RWPE2 (cell line): Measurements from ENCODE around the gene METTL25.

Experiments used
- ATAC-seq: fragments of 200-7000 bp; cut with Tn5 transposase; 3 replicates; pipeline ENCODE4 v1.9.1; 2021; ENCODE audit warnings: low read depth
- DNase-seq: peaks from one replicate; pipeline ENCODE4 v3.0.0-alpha.2; 2020; ENCODE audit warnings: low spot score
- H3K27ac ChIP-seq: fragments of 450-650 bp; 2 replicates; pipeline ENCODE4 v1.5.1; 2017; ENCODE audit warnings: mild to moderate bottlenecking; ENCODE audit not compliant: poor library complexity, severe bottlenecking
- H3K27me3 ChIP-seq: fragments of 250-450 bp; sonication (Bioruptor Pico); 2 replicates; pipeline ENCODE4 v1.5.1; 2021; ENCODE audit warnings: mild to moderate bottlenecking, moderate library complexity; ENCODE audit not compliant: insufficient read depth, poor library complexity, severe bottlenecking
- H3K36me3 ChIP-seq: fragments of 250-450 bp; sonication (Bioruptor Pico); 2 replicates; pipeline ENCODE4 v1.5.1; 2020; ENCODE audit warnings: low read depth, mild to moderate bottlenecking, moderate library complexity
- H3K4me1 ChIP-seq: fragments of 250-450 bp; sonication (Bioruptor Pico); 2 replicates; pipeline ENCODE4 v1.5.1; 2021; ENCODE audit warnings: mild to moderate bottlenecking, moderate library complexity; ENCODE audit not compliant: insufficient read depth, poor library complexity, severe bottlenecking
- H3K4me3 ChIP-seq: fragments of 250-450 bp; sonication (Bioruptor Pico); 2 replicates; pipeline ENCODE4 v1.5.1; 2021; ENCODE audit warnings: mild to moderate bottlenecking, moderate library complexity; ENCODE audit not compliant: severe bottlenecking
- H3K9me3 ChIP-seq: fragments of 250-450 bp; sonication (Bioruptor Pico); 2 replicates; pipeline ENCODE4 v1.5.1; 2021; ENCODE audit warnings: mild to moderate bottlenecking, moderate library complexity; ENCODE audit not compliant: severe bottlenecking
- TF ChIP-seq, protein P1 (sequence below): fragments of 450-650 bp; IDR thresholded peaks from one replicate; pipeline ENCODE4 v1.5.1; 2017; ENCODE audit warnings: mild to moderate bottlenecking, moderate library complexity; ENCODE audit not compliant: poor library complexity, severe bottlenecking

The METTL25 gene

DNA sequence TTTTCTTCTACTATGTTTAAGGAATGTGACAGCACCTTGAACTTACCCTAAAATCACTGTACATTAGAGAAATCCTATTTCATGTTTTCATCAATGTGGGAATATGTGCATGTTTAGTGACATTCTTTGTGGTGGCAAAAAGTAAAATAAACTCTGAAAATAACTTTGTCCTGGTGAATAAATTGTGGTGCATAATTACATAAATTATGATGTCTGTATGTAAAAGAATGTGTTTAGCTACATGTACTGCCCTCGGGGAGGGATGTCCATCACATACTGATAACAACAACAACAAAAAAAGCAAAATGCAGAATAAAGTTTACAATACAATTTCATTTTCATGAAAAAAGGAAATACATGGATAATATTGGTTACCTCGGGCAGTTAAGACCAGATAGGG, 157.3 kb downstream of the METTL25 start:
- ATAC-seq (no peak), DNase-seq (no peak)
- TF ChIP-seq, protein P1, sequence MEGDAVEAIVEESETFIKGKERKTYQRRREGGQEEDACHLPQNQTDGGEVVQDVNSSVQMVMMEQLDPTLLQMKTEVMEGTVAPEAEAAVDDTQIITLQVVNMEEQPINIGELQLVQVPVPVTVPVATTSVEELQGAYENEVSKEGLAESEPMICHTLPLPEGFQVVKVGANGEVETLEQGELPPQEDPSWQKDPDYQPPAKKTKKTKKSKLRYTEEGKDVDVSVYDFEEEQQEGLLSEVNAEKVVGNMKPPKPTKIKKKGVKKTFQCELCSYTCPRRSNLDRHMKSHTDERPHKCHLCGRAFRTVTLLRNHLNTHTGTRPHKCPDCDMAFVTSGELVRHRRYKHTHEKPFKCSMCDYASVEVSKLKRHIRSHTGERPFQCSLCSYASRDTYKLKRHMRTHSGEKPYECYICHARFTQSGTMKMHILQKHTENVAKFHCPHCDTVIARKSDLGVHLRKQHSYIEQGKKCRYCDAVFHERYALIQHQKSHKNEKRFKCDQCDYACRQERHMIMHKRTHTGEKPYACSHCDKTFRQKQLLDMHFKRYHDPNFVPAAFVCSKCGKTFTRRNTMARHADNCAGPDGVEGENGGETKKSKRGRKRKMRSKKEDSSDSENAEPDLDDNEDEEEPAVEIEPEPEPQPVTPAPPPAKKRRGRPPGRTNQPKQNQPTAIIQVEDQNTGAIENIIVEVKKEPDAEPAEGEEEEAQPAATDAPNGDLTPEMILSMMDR, result no peak
- no peaks in the 10 kb centered on the region for H3K9me3 ChIP-seq
- no peak overlapping the region for H3K27ac ChIP-seq
- H3K27me3 ChIP-seq, result no peaks in the 10 kb centered on the region
- no peaks in the 10 kb centered on the region for H3K4me1 ChIP-seq
- no peaks in the 10 kb centered on the region for H3K36me3 ChIP-seq
- H3K4me3 ChIP-seq, result no peak overlapping the region

DNA sequence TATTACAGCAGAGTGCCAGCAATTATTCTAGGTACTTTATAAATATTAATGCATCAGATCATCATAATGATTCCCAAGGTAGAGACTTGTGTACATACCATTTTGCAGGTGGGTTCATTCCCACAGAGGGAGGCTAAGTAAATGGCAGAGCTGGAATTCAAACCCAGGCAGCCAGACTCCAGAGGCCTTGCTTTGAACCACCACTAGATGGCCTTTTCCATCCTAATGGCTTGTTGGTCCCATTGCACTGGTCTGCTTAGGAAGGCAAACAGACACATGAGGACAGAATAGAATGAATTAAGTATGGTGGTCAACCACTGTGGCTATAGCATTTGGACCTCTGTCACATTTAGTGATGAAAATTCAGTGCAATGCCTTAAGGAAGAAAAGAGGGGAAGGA, 158.7 kb downstream of the METTL25 start:
- H3K27ac ChIP-seq, result no peak overlapping the region
- TF ChIP-seq, protein P1, result peak; percentile 41
- ATAC-seq, result peak; percentile 49; the same call in 2 of the 3 replicates
- no peak overlapping the region for H3K4me3 ChIP-seq
- no peaks in the 10 kb centered on the region for H3K36me3 ChIP-seq
- no peaks in the 10 kb centered on the region for H3K27me3 ChIP-seq
- DNase-seq, result no peak
- no peaks in the 10 kb centered on the region for H3K4me1 ChIP-seq
- no peaks in the 10 kb centered on the region for H3K9me3 ChIP-seq

DNA sequence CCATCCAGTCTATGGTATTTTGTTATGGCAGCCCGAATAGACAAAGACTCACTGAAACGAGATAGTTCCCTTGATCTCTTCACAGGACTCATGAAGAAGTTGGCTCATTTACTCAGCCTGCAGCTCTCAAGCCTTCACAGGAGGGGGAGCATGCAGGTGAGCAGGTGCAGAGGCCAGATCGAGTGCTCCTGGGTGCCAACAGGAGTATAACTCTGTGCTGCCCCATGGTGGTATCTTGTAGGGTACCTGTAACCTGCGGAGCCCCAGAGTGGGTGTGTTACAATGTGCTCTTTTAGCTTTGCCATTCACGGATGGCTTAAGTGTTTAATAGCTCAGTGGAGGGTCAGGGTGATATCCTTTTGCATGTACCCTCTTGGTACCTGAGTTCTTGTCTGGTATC, 159.5 kb downstream of the METTL25 start:
- ATAC-seq (0 out of 3 replicates have a peak, but pooled peaks have one; percentile 12), DNase-seq (no peak)
- Histone ChIP-seq H3K27ac (no peak overlapping the region), H3K4me1 (no peaks in the 10 kb centered on the region), H3K9me3 (no peaks in the 10 kb centered on the region), H3K36me3 (no peaks in the 10 kb centered on the region), H3K27me3 (no peaks in the 10 kb centered on the region), H3K4me3 (no peak overlapping the region)
- TF ChIP-seq, protein P1, result no peak

DNA sequence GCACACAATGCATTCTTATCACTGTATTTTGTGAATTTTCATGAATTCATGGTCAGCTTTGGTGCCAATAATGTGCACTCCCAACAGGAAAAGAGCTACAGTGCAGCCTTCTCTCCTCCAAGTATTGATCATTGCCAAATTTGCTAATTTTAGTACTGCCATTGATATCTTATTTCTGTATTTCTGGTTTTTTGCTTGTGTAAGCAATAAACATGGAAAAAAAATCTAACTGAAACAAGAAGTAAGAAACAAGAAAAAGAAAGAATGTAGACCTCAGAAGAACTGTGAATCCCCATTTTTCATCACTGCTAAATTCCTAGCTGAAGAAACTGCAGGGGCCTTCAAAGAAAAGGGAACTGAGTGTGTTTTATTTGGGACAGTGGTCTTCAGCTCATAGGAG, 161.2 kb downstream of the METTL25 start:
- Histone ChIP-seq H3K9me3 (no peaks in the 10 kb centered on the region), H3K4me3 (no peak overlapping the region), H3K4me1 (no peaks in the 10 kb centered on the region), H3K27ac (no peak overlapping the region), H3K36me3 (no peaks in the 10 kb centered on the region), H3K27me3 (no peaks in the 10 kb centered on the region)
- DNase-seq (no peak), ATAC-seq (no peak)
- TF ChIP-seq, protein P1, result no peak

DNA sequence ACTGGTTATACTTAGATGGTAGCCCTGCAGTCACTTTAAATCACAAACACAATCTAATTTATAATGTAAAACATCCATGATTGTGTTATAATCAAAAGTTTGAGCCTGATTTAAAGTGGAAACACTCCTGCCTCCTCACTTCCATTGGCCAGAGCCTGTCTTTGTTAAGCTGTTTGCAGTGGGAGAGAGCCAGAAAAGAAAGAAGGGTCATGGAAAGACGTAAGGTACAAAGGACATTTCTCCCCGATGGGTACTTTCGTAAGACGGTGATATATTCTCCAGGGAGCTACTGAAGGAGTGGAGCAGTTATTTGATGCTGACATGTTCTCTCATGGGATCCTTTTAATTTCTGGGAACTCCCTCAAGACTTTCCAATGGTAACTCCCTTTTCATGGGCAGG, 164.0 kb downstream of the METTL25 start:
- Histone ChIP-seq H3K4me1 (no peaks in the 10 kb centered on the region), H3K27ac (no peak overlapping the region), H3K4me3 (no peak overlapping the region), H3K27me3 (no peaks in the 10 kb centered on the region), H3K36me3 (no peaks in the 10 kb centered on the region), H3K9me3 (no peaks in the 10 kb centered on the region)
- TF ChIP-seq, protein P1, result no peak
- ATAC-seq (no peak), DNase-seq (no peak)
